Subcutaneous abdominal adipose tissue (tissue), 5 donors: ENCODE measurements around the gene TOB1.

Experiments
- H3K27ac ChIP-seq: one replicate; pipeline ENCODE4 v1.7.0; 2013; ENCODE audit warnings: low read depth, mild to moderate bottlenecking, inconsistent platforms, low read length, moderate library complexity
- H3K27me3 ChIP-seq, 5 donors: one replicate each; pipeline ENCODE4 v1.7.0; 2013; ENCODE audit warnings: low read length in 5 of 5, inconsistent platforms in 1 of 5; ENCODE audit not compliant: control insufficient read depth in 5 of 5, insufficient read depth in 4 of 5
- H3K36me3 ChIP-seq, 5 donors: one replicate each; pipeline ENCODE4 v1.7.0; 2013; ENCODE audit warnings: low read length in 5 of 5; ENCODE audit not compliant: control insufficient read depth in 5 of 5, insufficient read depth in 5 of 5
- H3K4me1 ChIP-seq, 5 donors: one replicate each; pipeline ENCODE4 v1.7.0; 2013; ENCODE audit warnings: low read length in 5 of 5, mild to moderate bottlenecking in 3 of 5, moderate library complexity in 1 of 5; ENCODE audit not compliant: control insufficient read depth in 5 of 5, insufficient read depth in 5 of 5
- H3K4me3 ChIP-seq, 5 donors: one replicate each; pipeline ENCODE4 v1.7.0; 2013; ENCODE audit warnings: low read length in 5 of 5, low read depth in 1 of 5
- H3K9ac ChIP-seq, 5 donors: one replicate each; pipeline ENCODE4 v1.7.0; 2013; ENCODE audit warnings: low read length in 5 of 5, mild to moderate bottlenecking in 4 of 5, moderate library complexity in 3 of 5
- H3K9me3 ChIP-seq, 5 donors: one replicate each; pipeline ENCODE4 v1.7.0; 2013; ENCODE audit warnings: low read length in 5 of 5; ENCODE audit not compliant: control insufficient read depth in 5 of 5
- donor health status: healthy.
- donor health status: healthy.
- donor health status: healthy.
- donor health status: healthy.
- donor health status: healthy.

The TOB1 gene

GRCh38 chr17:50866261-50866949, at the start of gene TOB1:
TSS of gene TOB1 (minus strand) at chr17:50866354. CDS start at chr17:50864017, 2,337 bp downstream.
- Histone ChIP-seq H3K9ac (peak within 1 kb of the TSS; percentile 90 to 99 (median 97)), H3K4me3 (peak within 1 kb of the TSS; percentile 94 to 99 (median 97)), H3K36me3 (peaks cover 4 to 14% (median 12%) of the 10 kb centered on the region in 5 donors), H3K27me3 (no peaks in the 10 kb centered on the region), H3K4me1 (peaks cover 2 to 54% (median 45%) of the 10 kb centered on the region in 5 donors), H3K9me3 (no peaks in the 10 kb centered on the region), H3K27ac (peak within 1 kb of the TSS; percentile 99)

DNA sequence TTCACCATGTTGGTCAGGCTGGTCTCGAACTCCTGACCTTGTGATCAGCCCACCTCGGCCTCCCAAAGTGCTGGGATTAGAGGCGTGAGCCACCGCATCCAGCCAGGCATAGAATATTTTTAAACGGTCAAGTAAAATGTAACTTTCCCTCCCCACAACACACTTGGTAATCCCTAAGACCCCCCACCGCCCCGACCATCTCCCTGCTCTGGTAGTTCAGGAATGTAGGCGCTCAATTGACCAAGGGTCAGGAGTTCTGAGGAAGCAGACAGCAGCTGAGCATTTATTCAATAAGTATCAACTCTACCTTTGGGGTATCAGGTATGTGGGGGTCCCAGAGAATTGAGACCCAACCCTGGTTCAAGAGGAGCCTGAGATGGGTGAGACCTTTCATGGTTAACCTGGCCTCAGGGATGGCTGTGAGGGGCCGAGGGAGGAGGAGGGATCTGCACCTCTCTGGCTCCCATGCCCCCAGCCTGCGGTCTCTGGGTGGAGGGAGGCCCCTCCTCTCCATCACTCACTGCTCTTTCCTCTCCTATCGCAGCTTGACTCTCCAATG, 48.4 kb upstream of the TOB1 start:
- H3K9me3 ChIP-seq, result no peaks in the 10 kb centered on the region
- H3K36me3 ChIP-seq, result no peaks in the 10 kb centered on the region
- no peak overlapping the region for H3K27ac ChIP-seq
- H3K4me1 ChIP-seq, result peaks cover 2 to 41% (median 30%) of the 10 kb centered on the region in 5 donors
- no peaks in the 10 kb centered on the region for H3K27me3 ChIP-seq
- H3K9ac ChIP-seq, result no peak overlapping the region
- no peak overlapping the region for H3K4me3 ChIP-seq

GRCh38 chr17:50913120-50913519, 47.0 kb upstream of the TOB1 start:
- Histone ChIP-seq H3K4me3 (no peak overlapping the region), H3K9ac (no peak overlapping the region), H3K4me1 (peaks cover 0 to 28% (median 18%) of the 10 kb centered on the region in 5 donors), H3K27me3 (no peaks in the 10 kb centered on the region), H3K27ac (no peak overlapping the region), H3K36me3 (no peaks in the 10 kb centered on the region), H3K9me3 (no peaks in the 10 kb centered on the region)

- peaks cover 0 to 15% (median 6%) of the 10 kb centered on the region in 5 donors for H3K4me1 ChIP-seq
- H3K27ac ChIP-seq, result no peak overlapping the region
- H3K36me3 ChIP-seq, result no peaks in the 10 kb centered on the region
- H3K27me3 ChIP-seq, result no peaks in the 10 kb centered on the region
- H3K4me3 ChIP-seq, result no peak overlapping the region
- H3K9ac ChIP-seq, result no peak overlapping the region
- H3K9me3 ChIP-seq, result no peaks in the 10 kb centered on the region
Observed at GRCh38 chr17:50911890-50912289, 45.7 kb upstream of the TOB1 start.

GRCh38 chr17:50911450-50911849, 45.3 kb upstream of the TOB1 start:
- Histone ChIP-seq H3K27ac (no peak overlapping the region), H3K36me3 (no peaks in the 10 kb centered on the region), H3K9ac (no peak overlapping the region), H3K27me3 (no peaks in the 10 kb centered on the region), H3K9me3 (no peaks in the 10 kb centered on the region), H3K4me1 (peaks cover 0 to 11% (median 2%) of the 10 kb centered on the region in 5 donors), H3K4me3 (no peak overlapping the region)

DNA sequence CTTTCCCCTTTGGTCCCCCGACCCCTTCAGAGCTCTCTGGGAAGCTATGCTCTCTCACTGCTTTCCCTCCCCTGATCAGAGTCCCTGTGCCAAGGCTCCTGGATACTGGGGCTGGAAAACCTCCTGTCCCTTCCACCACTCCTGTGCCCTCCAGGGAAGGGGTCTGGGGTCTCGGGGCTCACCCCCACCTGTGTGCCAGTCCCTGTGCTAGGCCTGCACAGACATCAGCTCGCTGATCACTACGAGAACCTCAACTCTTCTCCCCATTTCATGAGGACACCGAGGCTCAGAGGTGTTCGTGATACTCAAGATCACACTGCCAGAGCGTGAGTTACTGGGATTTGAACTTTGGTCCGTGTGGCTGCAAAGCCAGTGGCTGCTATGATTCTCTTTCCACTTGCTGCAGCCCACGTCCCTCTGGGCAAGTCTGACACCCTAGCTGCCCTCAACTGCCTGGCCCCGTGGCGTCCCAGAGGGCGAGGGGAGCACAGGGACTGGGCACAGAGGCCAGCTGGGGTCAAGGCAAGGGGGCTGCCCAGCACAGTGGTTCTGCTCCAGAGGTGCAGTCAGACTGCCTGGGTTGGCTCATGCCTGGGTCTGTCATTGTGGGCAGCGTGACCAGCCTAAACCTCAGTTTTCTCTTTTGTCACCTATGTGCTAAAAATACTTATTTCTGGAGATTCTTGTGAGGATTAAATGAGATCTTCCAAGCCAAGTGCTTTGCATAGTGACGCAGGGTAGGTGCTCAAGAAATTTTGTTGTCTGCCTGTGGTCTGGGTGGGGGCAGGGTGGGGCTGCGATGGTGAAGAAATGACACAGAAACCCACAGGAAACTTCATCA, 43.8 kb upstream of the TOB1 start:
- no peaks in the 10 kb centered on the region for H3K9me3 ChIP-seq
- H3K4me1 ChIP-seq, result peaks cover 0 to 16% (median 8%) of the 10 kb centered on the region in 5 donors
- no peak overlapping the region for H3K4me3 ChIP-seq
- no peak overlapping the region for H3K27ac ChIP-seq
- H3K27me3 ChIP-seq, result no peaks in the 10 kb centered on the region
- H3K9ac ChIP-seq, result no peak overlapping the region
- H3K36me3 ChIP-seq, result no peaks in the 10 kb centered on the region

- Histone ChIP-seq H3K9ac (no peak overlapping the region), H3K27ac (no peak overlapping the region), H3K9me3 (no peaks in the 10 kb centered on the region), H3K27me3 (no peaks in the 10 kb centered on the region), H3K4me3 (no peak overlapping the region), H3K36me3 (no peaks in the 10 kb centered on the region), H3K4me1 (peaks cover 0 to 25% (median 17%) of the 10 kb centered on the region in 5 donors)
Observed at GRCh38 chr17:50908860-50909764, 43.0 kb upstream of the TOB1 start.

- Histone ChIP-seq H3K4me3 (no peak overlapping the region), H3K4me1 (peaks cover 0 to 33% (median 21%) of the 10 kb centered on the region in 5 donors), H3K9ac (no peak overlapping the region)
Observed at GRCh38 chr17:50908140-50908859, 42.1 kb upstream of the TOB1 start.

GRCh38 chr17:50906443-50906842, 40.3 kb upstream of the TOB1 start:
- Histone ChIP-seq H3K9ac (no peak overlapping the region), H3K9me3 (no peaks in the 10 kb centered on the region), H3K36me3 (no peaks in the 10 kb centered on the region), H3K4me1 (peaks cover 0 to 40% (median 21%) of the 10 kb centered on the region in 5 donors), H3K27me3 (no peaks in the 10 kb centered on the region), H3K4me3 (no peak overlapping the region), H3K27ac (no peak overlapping the region)

More at GRCh38 chr17:50908140-50908859, 42.1 kb upstream of the TOB1 start:
- H3K9me3 ChIP-seq, result no peaks in the 10 kb centered on the region
- no peak overlapping the region for H3K27ac ChIP-seq
- H3K36me3 ChIP-seq, result no peaks in the 10 kb centered on the region
- H3K27me3 ChIP-seq, result no peaks in the 10 kb centered on the region
